HuH-7.5 (cell line): ENCODE data around the gene OVAAL.

Experiments used
- DNase-seq: peaks from one replicate; pipeline ENCODE4 v3.0.0; 2011; ENCODE audit warnings: low spot score

Gene OVAAL

GRCh38 chr1:180606155-180606554, 47.4 kb downstream of the OVAAL start:
- DNase-seq, result no peak

- DNase-seq, result no peak
These were observed 51.1 kb downstream of the OVAAL start for GRCh38 chr1:180609643-180610555.

- DNase-seq, result no peak
These were observed 51.8 kb downstream of the OVAAL start for GRCh38 chr1:180610556-180611015.

- no peak for DNase-seq
These were observed 52.5 kb downstream of the OVAAL start for GRCh38 chr1:180611016-180611930.

- DNase-seq, result no peak
These were observed 53.9 kb downstream of the OVAAL start for GRCh38 chr1:180612632-180613031.

GRCh38 chr1:180614730-180615129, 56.0 kb downstream of the OVAAL start:
- no peak for DNase-seq

GRCh38 chr1:180615493-180616290, 56.9 kb downstream of the OVAAL start:
- no peak for DNase-seq
